Measurements from ENCODE around the gene NOTCH4. TPM values are rescaled to one million over a fixed set of nuclear protein-coding genes. Genes with fewer than 3 reads are reported as not detected.
A peak's percentile ranks its signal among the peaks of the same experiment; 100 is the strongest.

NOTCH4 gene
- total and polyA plus RNA-seq, 9 of the 15 experiments (the other 6 are each of a cell fraction or from before 2014, with no cell fraction given), result 0.24 to 4.3 (median 1.7) TPM

DNA sequence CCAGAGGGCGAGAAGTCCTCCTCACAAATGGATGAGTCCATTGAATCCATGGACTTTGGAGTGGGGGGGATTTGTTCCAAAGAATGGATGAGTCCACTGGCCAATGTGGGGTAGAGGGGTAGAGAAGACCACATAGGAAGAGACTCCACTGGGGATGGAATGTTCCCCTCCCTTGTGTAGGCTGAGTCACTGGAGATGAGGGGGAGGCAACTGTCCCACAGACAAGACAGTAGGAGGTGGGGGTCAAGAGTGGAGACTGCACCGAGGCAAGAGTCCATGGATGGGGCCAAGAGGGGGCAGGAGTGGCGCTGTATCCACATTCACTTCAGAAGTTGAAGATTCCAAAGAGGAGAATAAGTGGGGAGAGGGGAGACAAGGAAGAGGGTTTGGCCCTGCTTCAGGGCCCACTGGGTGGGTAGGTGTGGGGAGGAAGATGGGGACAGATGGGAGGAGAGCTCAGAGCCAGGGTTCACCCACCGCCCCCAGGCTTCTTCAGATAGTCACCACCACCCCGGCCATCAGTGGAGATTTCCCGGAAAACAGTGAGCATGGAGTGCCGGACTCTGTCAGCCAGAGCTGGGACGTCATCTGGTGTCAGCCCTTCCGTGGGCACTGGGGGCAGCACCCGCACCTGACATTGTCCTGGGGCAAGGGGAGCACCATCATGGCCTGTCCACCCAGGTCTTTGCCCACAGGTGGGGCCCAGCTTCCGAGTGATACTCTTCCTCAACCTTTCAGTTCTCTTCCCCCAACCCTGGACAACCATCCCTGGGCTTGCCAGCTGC is 54.9 kb downstream of the NOTCH4 start (continued):
- TF ChIP-seq, protein P1, sequence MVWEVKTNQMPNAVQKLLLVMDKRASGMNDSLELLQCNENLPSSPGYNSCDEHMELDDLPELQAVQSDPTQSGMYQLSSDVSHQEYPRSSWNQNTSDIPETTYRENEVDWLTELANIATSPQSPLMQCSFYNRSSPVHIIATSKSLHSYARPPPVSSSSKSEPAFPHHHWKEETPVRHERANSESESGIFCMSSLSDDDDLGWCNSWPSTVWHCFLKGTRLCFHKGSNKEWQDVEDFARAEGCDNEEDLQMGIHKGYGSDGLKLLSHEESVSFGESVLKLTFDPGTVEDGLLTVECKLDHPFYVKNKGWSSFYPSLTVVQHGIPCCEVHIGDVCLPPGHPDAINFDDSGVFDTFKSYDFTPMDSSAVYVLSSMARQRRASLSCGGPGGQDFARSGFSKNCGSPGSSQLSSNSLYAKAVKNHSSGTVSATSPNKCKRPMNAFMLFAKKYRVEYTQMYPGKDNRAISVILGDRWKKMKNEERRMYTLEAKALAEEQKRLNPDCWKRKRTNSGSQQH (CRISPR knock-in tag; IDR thresholded peaks at IDR 0.05), result 0 out of 2 replicates have a peak, but pooled peaks have one; percentile 51
- TF ChIP-seq TAF7 (tag; IDR thresholded peaks at IDR 0.05), result no peak
- no peak for TF ChIP-seq KDM4B (IDR thresholded peaks at IDR 0.05; ENCODE audit: borderline replicate concordance in 2 of 2, low read depth in 1 of 2)
- TF ChIP-seq ZC3H8 (IDR thresholded peaks at IDR 0.05), result no peak
- TF ChIP-seq COPS2 (conservative IDR thresholded peaks at IDR 0.05), result no peak
- TF ChIP-seq ZKSCAN3 (CRISPR knock-in tag; IDR thresholded peaks at IDR 0.05), result no peak
- no peak for TF ChIP-seq STAG1 (CRISPR knock-in tag; IDR thresholded peaks at IDR 0.05; ENCODE audit: borderline replicate concordance)
- TF ChIP-seq ELF1 (tag; IDR thresholded peaks at IDR 0.05), result no peak
- no peak for TF ChIP-seq RBM14 (IDR thresholded peaks at IDR 0.05; ENCODE audit: borderline replicate concordance, insufficient read depth, low read depth, low read length)
- no peak for TF ChIP-seq RBM39 (optimal IDR thresholded peaks at IDR 0.05; ENCODE audit: low read depth, low read length)
- TF ChIP-seq ZNF239 (CRISPR knock-in tag; IDR thresholded peaks at IDR 0.05), result no peak
- no peak for TF ChIP-seq ZNF3 (CRISPR knock-in tag; IDR thresholded peaks at IDR 0.05)
- no peak for TF ChIP-seq ZNF717 (CRISPR knock-in tag; IDR thresholded peaks at IDR 0.05)
- TF ChIP-seq CC2D1A (IDR thresholded peaks at IDR 0.05), result no peak
- peak in 1 of 2 experiments; percentile 42; a peak in 1 of 4 replicates for TF ChIP-seq TRIM24 (IDR thresholded peaks at IDR 0.05)
- no peak for TF ChIP-seq NONO (IDR thresholded peaks at IDR 0.05; ENCODE audit: low read depth in 2 of 2, low read length in 1 of 2)
- TF ChIP-seq, protein P2, sequence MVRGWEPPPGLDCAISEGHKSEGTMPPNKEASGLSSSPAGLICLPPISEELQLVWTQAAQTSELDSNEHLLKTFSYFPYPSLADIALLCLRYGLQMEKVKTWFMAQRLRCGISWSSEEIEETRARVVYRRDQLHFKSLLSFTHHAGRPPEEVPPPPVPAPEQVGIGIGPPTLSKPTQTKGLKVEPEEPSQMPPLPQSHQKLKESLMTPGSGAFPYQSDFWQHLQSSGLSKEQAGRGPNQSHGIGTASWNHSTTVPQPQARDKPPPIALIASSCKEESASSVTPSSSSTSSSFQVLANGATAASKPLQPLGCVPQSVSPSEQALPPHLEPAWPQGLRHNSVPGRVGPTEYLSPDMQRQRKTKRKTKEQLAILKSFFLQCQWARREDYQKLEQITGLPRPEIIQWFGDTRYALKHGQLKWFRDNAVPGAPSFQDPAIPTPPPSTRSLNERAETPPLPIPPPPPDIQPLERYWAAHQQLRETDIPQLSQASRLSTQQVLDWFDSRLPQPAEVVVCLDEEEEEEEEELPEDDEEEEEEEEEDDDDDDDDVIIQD (CRISPR knock-in tag; IDR thresholded peaks at IDR 0.05), result no peak
- no peak for TF ChIP-seq BRD4 (IDR thresholded peaks at IDR 0.05)
- no peak for TF ChIP-seq ZSCAN29 (IDR thresholded peaks at IDR 0.05)
- no peak for TF ChIP-seq PPARD (CRISPR knock-in tag; IDR thresholded peaks at IDR 0.05)
- no peak for TF ChIP-seq TCF7 (IDR thresholded peaks at IDR 0.05; ENCODE audit: borderline replicate concordance)
- no peak for TF ChIP-seq ZKSCAN1 (IDR thresholded peaks at IDR 0.05; ENCODE audit: low read depth, low read length)
- no peak for TF ChIP-seq EP300 (IDR thresholded peaks at IDR 0.05; ENCODE audit: low read length)
- TF ChIP-seq, protein P3, sequence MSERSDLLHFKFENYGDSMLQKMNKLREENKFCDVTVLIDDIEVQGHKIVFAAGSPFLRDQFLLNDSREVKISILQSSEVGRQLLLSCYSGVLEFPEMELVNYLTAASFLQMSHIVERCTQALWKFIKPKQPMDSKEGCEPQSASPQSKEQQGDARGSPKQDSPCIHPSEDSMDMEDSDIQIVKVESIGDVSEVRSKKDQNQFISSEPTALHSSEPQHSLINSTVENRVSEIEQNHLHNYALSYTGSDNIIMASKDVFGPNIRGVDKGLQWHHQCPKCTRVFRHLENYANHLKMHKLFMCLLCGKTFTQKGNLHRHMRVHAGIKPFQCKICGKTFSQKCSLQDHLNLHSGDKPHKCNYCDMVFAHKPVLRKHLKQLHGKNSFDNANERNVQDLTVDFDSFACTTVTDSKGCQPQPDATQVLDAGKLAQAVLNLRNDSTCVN (CRISPR knock-in tag; IDR thresholded peaks at IDR 0.05), result peak; percentile 88
- TF ChIP-seq NFRKB (IDR thresholded peaks at IDR 0.05; ENCODE audit: low read depth), result no peak
- no peak for TF ChIP-seq SAFB (IDR thresholded peaks at IDR 0.05; ENCODE audit: borderline replicate concordance, low read depth, low read length)
- TF ChIP-seq FOXK2 (conservative IDR thresholded peaks at IDR 0.05 in 1 of 2, IDR thresholded peaks at IDR 0.05 in 1 of 2; ENCODE audit: low read depth in 2 of 2), result peak in 1 of 2 experiments; percentile 81; a peak in 2 of 4 replicates
- peak; percentile 28; the same call in 1 of the 2 replicates for TF ChIP-seq HDGF (IDR thresholded peaks at IDR 0.05)
- no peak for TF ChIP-seq ESRRA (IDR thresholded peaks at IDR 0.05; ENCODE audit: borderline replicate concordance, low read depth)

All from K562 (cell line).